Hepatocyte (in vitro differentiated cells): ENCODE measurements around the gene SLC22A15. TPM values are rescaled to one million over a fixed set of nuclear protein-coding genes. Genes with fewer than 3 reads are reported as not detected.

Source experiments
- DNase-seq: peaks from one replicate; pipeline ENCODE4 v3.0.0-alpha.2; 2016; ENCODE audit warnings: low spot score
- H2AFZ ChIP-seq: fragments of 200-600 bp; sonication (generic); 2 replicates; pipeline ENCODE4 v1.6.0; 2016; ENCODE audit warnings: antibody characterized with exemption, mild to moderate bottlenecking
- H3K27ac ChIP-seq: fragments of 200-600 bp; sonication (generic); 2 replicates; pipeline ENCODE4 v1.5.1; 2016; ENCODE audit warnings: mild to moderate bottlenecking
- H3K27me3 ChIP-seq: fragments of 200-600 bp; sonication (generic); 2 replicates; pipeline ENCODE4 v1.6.1; 2016
- H3K36me3 ChIP-seq: fragments of 200-600 bp; sonication (generic); replicated peaks from 2 replicates; pipeline ENCODE4 v1.5.1; 2016; ENCODE audit warnings: low read depth; ENCODE audit not compliant: insufficient read depth
- H3K4me1 ChIP-seq: fragments of 200-600 bp; sonication (generic); 2 replicates; pipeline ENCODE4 v1.5.1; 2016; ENCODE audit warnings: mild to moderate bottlenecking, moderate library complexity; ENCODE audit not compliant: insufficient read depth
- H3K4me2 ChIP-seq: fragments of 200-600 bp; sonication (generic); 2 replicates; pipeline ENCODE4 v1.6.0; 2016
- H3K4me3 ChIP-seq: fragments of 200-600 bp; sonication (generic); 2 replicates; pipeline ENCODE4 v1.5.1; 2016; ENCODE audit warnings: mild to moderate bottlenecking
- H3K79me2 ChIP-seq: fragments of 200-600 bp; sonication (generic); 2 replicates; pipeline ENCODE4 v1.6.0; 2017; ENCODE audit warnings: mild to moderate bottlenecking
- H3K9me2 ChIP-seq: fragments of 200-600 bp; sonication (generic); replicated peaks from 2 replicates; pipeline ENCODE4 v1.6.0; 2017; ENCODE audit warnings: mild to moderate bottlenecking; ENCODE audit not compliant: insufficient read depth
- H3K9me3 ChIP-seq: fragments of 200-600 bp; sonication (generic); 2 replicates; pipeline ENCODE4 v1.5.1; 2016; ENCODE audit warnings: low read depth, mild to moderate bottlenecking
- H4K20me1 ChIP-seq: fragments of 200-600 bp; sonication (generic); 2 replicates; pipeline ENCODE4 v1.6.0; 2016; ENCODE audit warnings: mild to moderate bottlenecking; ENCODE audit not compliant: insufficient read depth, poor library complexity, severe bottlenecking
- CTCF ChIP-seq: fragments of 200-600 bp; sonication (generic); IDR thresholded peaks from 2 replicates; pipeline ENCODE4 v1.5.1; 2016; ENCODE audit warnings: antibody characterized with exemption, mild to moderate bottlenecking; ENCODE audit not compliant: poor library complexity
- EZH2 ChIP-seq: fragments of 200-600 bp; sonication (generic); IDR thresholded peaks from 2 replicates; pipeline ENCODE4 v1.6.1; 2016; ENCODE audit warnings: antibody characterized with exemption, mild to moderate bottlenecking, borderline replicate concordance
- EZH2phosphoT487 ChIP-seq: fragments of 200-600 bp; sonication (generic); IDR thresholded peaks from one replicate; pipeline ENCODE4 v1.6.1; 2018; ENCODE audit warnings: antibody characterized with exemption, mild to moderate bottlenecking, low read depth, moderate library complexity; ENCODE audit not compliant: unreplicated experiment, severe bottlenecking
- WGBS: methylation state at CpG from one replicate; pipeline ENCODE4 v1.1.6; 2016; ENCODE audit warnings: low lambda C conversion rate; ENCODE audit errors: missing lambda C conversion rate; 5-methylcytosine and 5-hydroxymethylcytosine counted together
- polyA plus RNA-seq: library from polyadenylated mRNA; unstranded; fragments of >200 nt; fragmentation: Nextera tagmentation; extraction: Ambion mirVana; gene quantifications from 2 replicates; pipeline ENCODE4 v1.2.1, GENCODE V29; 2016
- total RNA-seq: library from RNA; depleted of rRNA; stranded (reverse); fragments of >200 nt; gene quantifications from 2 replicates; pipeline ENCODE4 v1.2.3, GENCODE V29; 2014

Gene SLC22A15
- total and polyA plus RNA-seq, 2 experiments from 2014 or later, result 3.4 to 5.4 TPM

GRCh38 chr1:116001739-116002487 is 25.6 kb downstream of the SLC22A15 start:
- Histone ChIP-seq H3K27ac (no peak overlapping the region), H2AFZ (no peak overlapping the region)
- 92% methylated on average over 3 of the region's 3 CpGs for WGBS

GRCh38 chr1:116002781-116003420 is 26.6 kb downstream of the SLC22A15 start:
- no peaks in the 10 kb centered on the region for H3K9me2 ChIP-seq
- no peaks in the 10 kb centered on the region for H3K27me3 ChIP-seq
- no peaks in the 10 kb centered on the region for H3K4me1 ChIP-seq
- no peaks in the 10 kb centered on the region for H3K36me3 ChIP-seq
- no peaks in the 10 kb centered on the region for H3K79me2 ChIP-seq
- H2AFZ ChIP-seq, result no peak overlapping the region
- H4K20me1 ChIP-seq, result no peaks in the 10 kb centered on the region
- H3K27ac ChIP-seq, result no peak overlapping the region
- DNase-seq, result no peak
- no peak overlapping the region for H3K4me3 ChIP-seq
- WGBS, result 83% methylated on average over 1 of the region's 1 CpG
- no peak overlapping the region for H3K4me2 ChIP-seq
- TF ChIP-seq EZH2phosphoT487, result no peak
- no peak for TF ChIP-seq EZH2
- TF ChIP-seq CTCF, result no peak
- H3K9me3 ChIP-seq, result no peaks in the 10 kb centered on the region

More at GRCh38 chr1:116001739-116002487, 25.6 kb downstream of the SLC22A15 start:
- Histone ChIP-seq H3K9me2 (no peaks in the 10 kb centered on the region), H3K79me2 (no peaks in the 10 kb centered on the region), H3K36me3 (no peaks in the 10 kb centered on the region), H3K9me3 (no peaks in the 10 kb centered on the region), H3K27me3 (no peaks in the 10 kb centered on the region), H3K4me3 (no peak overlapping the region), H3K4me2 (no peak overlapping the region), H4K20me1 (no peaks in the 10 kb centered on the region), H3K4me1 (no peaks in the 10 kb centered on the region)
- DNase-seq, result no peak
- TF ChIP-seq CTCF (no peak), EZH2phosphoT487 (no peak), EZH2 (no peak)

GRCh38 chr1:116003823-116004222 is 27.5 kb downstream of the SLC22A15 start:
- Histone ChIP-seq H3K4me1 (no peaks in the 10 kb centered on the region), H3K79me2 (no peaks in the 10 kb centered on the region), H3K4me2 (no peak overlapping the region), H3K36me3 (no peaks in the 10 kb centered on the region), H2AFZ (no peak overlapping the region), H3K4me3 (no peak overlapping the region), H3K9me3 (no peaks in the 10 kb centered on the region), H3K9me2 (no peaks in the 10 kb centered on the region), H3K27ac (no peak overlapping the region), H3K27me3 (no peaks in the 10 kb centered on the region), H4K20me1 (no peaks in the 10 kb centered on the region)
- TF ChIP-seq CTCF, result no peak
- no peak for TF ChIP-seq EZH2
- TF ChIP-seq EZH2phosphoT487, result no peak
- 85% methylated on average over 1 of the region's 1 CpG for WGBS
- no peak for DNase-seq
